ENCODE results near the gene VWC2L. TPM values are rescaled to one million over a fixed set of nuclear protein-coding genes. Genes with fewer than 3 reads are reported as not detected.

The VWC2L gene
- total and polyA plus RNA-seq, 7 experiments from 2014 or later, result not detected

- H3K27me3 Mint-ChIP-seq, result no peaks in the 10 kb centered on the region
- no peaks in the 10 kb centered on the region for H3K36me3 Mint-ChIP-seq
- no peaks in the 10 kb centered on the region for H3K4me1 ChIP-seq (ENCODE audit: control insufficient read depth in 2 of 2, insufficient read depth in 2 of 2, low read length in 2 of 2)
- no peaks in the 10 kb centered on the region for H3K4me1 Mint-ChIP-seq
- H3K4me3 ChIP-seq (ENCODE audit: low read length), result no peak overlapping the region
- intact Hi-C loops (cut with micrococcal nuclease), result no loop called here
- CTCF ChIA-PET, result no interaction called here
- H3K36me3 ChIP-seq (ENCODE audit: control insufficient read depth in 2 of 3, insufficient read depth in 3 of 3, low read length in 3 of 3), result no peaks in the 10 kb centered on the region
- DNase-seq (no peak), ATAC-seq (no peak)
- H3K27ac ChIP-seq (ENCODE audit: low read depth, low read length), result no peak overlapping the region
- peaks cover 0 to 6% (median 0%) of the 10 kb centered on the region in 11 donors for H3K9me3 Mint-ChIP-seq
- POLR2A ChIA-PET, result no interaction called here
- no peaks in the 10 kb centered on the region for H3K9me3 ChIP-seq (ENCODE audit: control insufficient read depth in 2 of 3, low read length in 3 of 3)
- H3K27me3 ChIP-seq (ENCODE audit: control insufficient read depth in 2 of 2, insufficient read depth in 2 of 2, low read length in 2 of 2), result no peaks in the 10 kb centered on the region
- H3K4me3 Mint-ChIP-seq, result no peak overlapping the region
- H3K27ac Mint-ChIP-seq, result no peak overlapping the region
These were observed 40.8 kb downstream of the VWC2L start for GRCh38 chr2:214451516-214452275.

- peaks cover 0 to 14% (median 0%) of the 10 kb centered on the region in 5 donors for H3K27me3 Mint-ChIP-seq
- peaks cover 0 to 2% (median 0%) of the 10 kb centered on the region in 7 donors for H3K4me1 Mint-ChIP-seq
- no peak for DNase-seq
- intact Hi-C loops (cut with micrococcal nuclease), result no loop called here
- H3K9me3 ChIP-seq (ENCODE audit: control insufficient read depth in 2 of 3, low read length in 3 of 3), result peaks cover 0 to 6% (median 0%) of the 10 kb centered on the region in 3 experiments
- peaks cover 2 to 34% (median 14%) of the 10 kb centered on the region in 11 donors for H3K9me3 Mint-ChIP-seq
- no peak for ATAC-seq
- no peak overlapping the region for H3K4me3 ChIP-seq (ENCODE audit: low read length)
- no peaks in the 10 kb centered on the region for H3K4me1 ChIP-seq (ENCODE audit: control insufficient read depth in 2 of 2, insufficient read depth in 2 of 2, low read length in 2 of 2)
- no peak overlapping the region for H3K27ac Mint-ChIP-seq
- POLR2A ChIA-PET, result no interaction called here
- no peak overlapping the region for H3K27ac ChIP-seq (ENCODE audit: low read depth, low read length)
- H3K27me3 ChIP-seq (ENCODE audit: control insufficient read depth in 2 of 2, insufficient read depth in 2 of 2, low read length in 2 of 2), result no peaks in the 10 kb centered on the region
- no peaks in the 10 kb centered on the region for H3K36me3 ChIP-seq (ENCODE audit: control insufficient read depth in 2 of 3, insufficient read depth in 3 of 3, low read length in 3 of 3)
- CTCF ChIA-PET, result no interaction called here
- H3K4me3 Mint-ChIP-seq, result no peak overlapping the region
- no peaks in the 10 kb centered on the region for H3K36me3 Mint-ChIP-seq
These were observed 54.7 kb downstream of the VWC2L start for GRCh38 chr2:214465363-214466146.

- no peaks in the 10 kb centered on the region for H3K9me3 ChIP-seq (ENCODE audit: control insufficient read depth in 2 of 3, low read length in 3 of 3)
- H3K27ac Mint-ChIP-seq, result no peak overlapping the region
- ChIA-PET POLR2A (no interaction called here), CTCF (no interaction called here)
- H3K9me3 Mint-ChIP-seq, result peaks cover 0 to 14% (median 3%) of the 10 kb centered on the region in 11 donors
- no peaks in the 10 kb centered on the region for H3K36me3 ChIP-seq (ENCODE audit: control insufficient read depth in 2 of 3, insufficient read depth in 3 of 3, low read length in 3 of 3)
- no peaks in the 10 kb centered on the region for H3K36me3 Mint-ChIP-seq
- H3K27me3 ChIP-seq (ENCODE audit: control insufficient read depth in 2 of 2, insufficient read depth in 2 of 2, low read length in 2 of 2), result no peaks in the 10 kb centered on the region
- no peak overlapping the region for H3K4me3 ChIP-seq (ENCODE audit: low read length)
- H3K4me1 ChIP-seq (ENCODE audit: control insufficient read depth in 2 of 2, insufficient read depth in 2 of 2, low read length in 2 of 2), result no peaks in the 10 kb centered on the region
- DNase-seq (no peak), ATAC-seq (no peak)
- no peaks in the 10 kb centered on the region for H3K4me1 Mint-ChIP-seq
- intact Hi-C loops (cut with micrococcal nuclease), result no loop called here
- H3K27ac ChIP-seq (ENCODE audit: low read depth, low read length), result no peak overlapping the region
- no peak overlapping the region for H3K4me3 Mint-ChIP-seq
- H3K27me3 Mint-ChIP-seq, result peaks cover 0 to 6% (median 0%) of the 10 kb centered on the region in 5 donors
These were observed 58.9 kb downstream of the VWC2L start for GRCh38 chr2:214469728-214470127.

- Mint-ChIP-seq H3K4me3 (no peak overlapping the region), H3K4me1 (no peaks in the 10 kb centered on the region), H3K9me3 (peaks cover 0 to 5% (median 0%) of the 10 kb centered on the region in 11 donors), H3K36me3 (no peaks in the 10 kb centered on the region), H3K27ac (no peak overlapping the region), H3K27me3 (peaks cover 0 to 4% (median 0%) of the 10 kb centered on the region in 5 donors)
- Histone ChIP-seq H3K27ac (ENCODE audit: low read depth, low read length) (no peak overlapping the region), H3K4me1 (ENCODE audit: control insufficient read depth in 2 of 2, insufficient read depth in 2 of 2, low read length in 2 of 2) (no peaks in the 10 kb centered on the region), H3K9me3 (ENCODE audit: control insufficient read depth in 2 of 3, low read length in 3 of 3) (no peaks in the 10 kb centered on the region), H3K27me3 (ENCODE audit: control insufficient read depth in 2 of 2, insufficient read depth in 2 of 2, low read length in 2 of 2) (no peaks in the 10 kb centered on the region), H3K4me3 (ENCODE audit: low read length) (no peak overlapping the region), H3K36me3 (ENCODE audit: control insufficient read depth in 2 of 3, insufficient read depth in 3 of 3, low read length in 3 of 3) (no peaks in the 10 kb centered on the region)
- no peak for DNase-seq
- ChIA-PET CTCF (no interaction called here), POLR2A (no interaction called here)
- intact Hi-C loops (cut with micrococcal nuclease), result no loop called here
- ATAC-seq, result no peak
These were observed 60.5 kb downstream of the VWC2L start for GRCh38 chr2:214471382-214471781.

GRCh38 chr2:214471990-214472389, 61.1 kb downstream of the VWC2L start:
- Histone ChIP-seq H3K27me3 (ENCODE audit: control insufficient read depth in 2 of 2, insufficient read depth in 2 of 2, low read length in 2 of 2) (no peaks in the 10 kb centered on the region), H3K36me3 (ENCODE audit: control insufficient read depth in 2 of 3, insufficient read depth in 3 of 3, low read length in 3 of 3) (no peaks in the 10 kb centered on the region), H3K4me1 (ENCODE audit: control insufficient read depth in 2 of 2, insufficient read depth in 2 of 2, low read length in 2 of 2) (no peaks in the 10 kb centered on the region), H3K4me3 (ENCODE audit: low read length) (no peak overlapping the region), H3K9me3 (ENCODE audit: control insufficient read depth in 2 of 3, low read length in 3 of 3) (no peaks in the 10 kb centered on the region), H3K27ac (ENCODE audit: low read depth, low read length) (no peak overlapping the region)
- DNase-seq, result no peak
- intact Hi-C loops (cut with micrococcal nuclease), result no loop called here
- H3K27ac Mint-ChIP-seq, result no peak overlapping the region
- no peaks in the 10 kb centered on the region for H3K4me1 Mint-ChIP-seq
- peaks cover 0 to 5% (median 0%) of the 10 kb centered on the region in 11 donors for H3K9me3 Mint-ChIP-seq
- ChIA-PET CTCF (no interaction called here), POLR2A (no interaction called here)
- H3K4me3 Mint-ChIP-seq, result no peak overlapping the region
- ATAC-seq, result no peak
- H3K36me3 Mint-ChIP-seq, result no peaks in the 10 kb centered on the region
- peaks cover 0 to 4% (median 0%) of the 10 kb centered on the region in 5 donors for H3K27me3 Mint-ChIP-seq

- H3K4me1 ChIP-seq (ENCODE audit: control insufficient read depth in 2 of 2, insufficient read depth in 2 of 2, low read length in 2 of 2), result no peaks in the 10 kb centered on the region
- no peaks in the 10 kb centered on the region for H3K36me3 ChIP-seq (ENCODE audit: control insufficient read depth in 2 of 3, insufficient read depth in 3 of 3, low read length in 3 of 3)
- CTCF ChIA-PET, result no interaction called here
- intact Hi-C loops (cut with micrococcal nuclease), result no loop called here
- no peak overlapping the region for H3K27ac ChIP-seq (ENCODE audit: low read depth, low read length)
- Mint-ChIP-seq H3K4me3 (no peak overlapping the region), H3K27me3 (peaks cover 0 to 6% (median 5%) of the 10 kb centered on the region in 5 donors), H3K36me3 (no peaks in the 10 kb centered on the region), H3K4me1 (no peaks in the 10 kb centered on the region), H3K9me3 (no peaks in the 10 kb centered on the region), H3K27ac (no peak overlapping the region)
- H3K4me3 ChIP-seq (ENCODE audit: low read length), result no peak overlapping the region
- ATAC-seq (no peak), DNase-seq (no peak)
- POLR2A ChIA-PET, result no interaction called here
- H3K27me3 ChIP-seq (ENCODE audit: control insufficient read depth in 2 of 2, insufficient read depth in 2 of 2, low read length in 2 of 2), result no peaks in the 10 kb centered on the region
- H3K9me3 ChIP-seq (ENCODE audit: control insufficient read depth in 2 of 3, low read length in 3 of 3), result no peaks in the 10 kb centered on the region
These were observed 66.5 kb downstream of the VWC2L start for GRCh38 chr2:214477305-214477704.

- H3K4me3 ChIP-seq (ENCODE audit: low read length), result no peak overlapping the region
- no peak overlapping the region for H3K27ac ChIP-seq (ENCODE audit: low read depth, low read length)
- H3K4me1 ChIP-seq (ENCODE audit: control insufficient read depth in 2 of 2, insufficient read depth in 2 of 2, low read length in 2 of 2), result no peaks in the 10 kb centered on the region
- Mint-ChIP-seq H3K27me3 (peaks cover 0 to 6% (median 5%) of the 10 kb centered on the region in 5 donors), H3K4me1 (no peaks in the 10 kb centered on the region), H3K27ac (no peak overlapping the region), H3K4me3 (no peak overlapping the region), H3K36me3 (no peaks in the 10 kb centered on the region), H3K9me3 (no peaks in the 10 kb centered on the region)
- no peak for DNase-seq
- ChIA-PET CTCF (no interaction called here), POLR2A (no interaction called here)
- H3K27me3 ChIP-seq (ENCODE audit: control insufficient read depth in 2 of 2, insufficient read depth in 2 of 2, low read length in 2 of 2), result no peaks in the 10 kb centered on the region
- H3K36me3 ChIP-seq (ENCODE audit: control insufficient read depth in 2 of 3, insufficient read depth in 3 of 3, low read length in 3 of 3), result no peaks in the 10 kb centered on the region
- no peak for ATAC-seq
- intact Hi-C loops (cut with micrococcal nuclease), result no loop called here
- H3K9me3 ChIP-seq (ENCODE audit: control insufficient read depth in 2 of 3, low read length in 3 of 3), result no peaks in the 10 kb centered on the region
These were observed 70.3 kb downstream of the VWC2L start for GRCh38 chr2:214481204-214481603.

Measured in naive thymus-derived CD4-positive, alpha-beta T cell (primary cell).